ENCODE measurements around the gene MX2.
"Not testable (repeated sequence)": the region's sequence is repeated elsewhere in the genome, so short reads cannot be mapped to it uniquely, and the experiment has no call there.

The MX2 gene

DNA sequence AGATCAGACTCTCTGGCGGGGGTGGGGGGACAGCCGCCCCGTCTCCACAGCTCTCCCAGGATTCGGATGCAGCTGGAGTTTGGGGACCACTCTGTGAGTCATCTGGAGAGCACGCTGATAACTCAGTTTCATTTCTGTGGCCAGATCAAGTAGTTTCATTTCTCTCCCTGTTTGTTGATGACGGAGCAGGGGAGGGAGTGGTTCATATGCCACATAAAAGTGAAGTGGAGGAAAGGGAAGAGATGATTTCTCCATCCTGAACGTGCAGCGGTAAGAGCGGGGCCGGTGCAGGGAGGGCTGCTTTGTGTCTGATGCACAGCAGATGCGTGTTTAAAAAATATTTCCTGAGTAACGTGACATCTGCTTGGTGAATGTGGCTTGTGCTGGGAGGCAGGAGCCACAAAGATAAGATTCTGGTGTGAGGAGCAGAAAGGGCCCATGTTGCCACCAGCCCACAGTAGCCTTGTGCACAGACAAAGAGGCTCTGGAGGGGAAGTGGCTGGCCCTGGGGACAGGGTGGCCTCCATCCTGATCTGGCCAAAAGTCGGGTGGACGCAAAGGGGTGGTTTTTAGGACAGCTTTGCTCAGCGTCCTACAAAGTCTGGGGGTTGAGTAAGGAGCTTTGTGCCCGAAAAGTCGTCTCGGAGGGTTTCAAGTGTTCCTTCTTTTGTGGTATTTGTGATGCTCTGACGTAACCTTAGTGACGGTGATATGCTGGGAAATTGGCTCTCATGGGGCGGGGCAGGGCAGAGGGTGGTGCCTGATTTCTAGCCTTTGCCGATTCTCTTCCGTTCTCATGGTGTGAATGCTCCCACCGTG is at the start of gene MX2:
MX2 (plus strand) TSS at position 242 of the 819 bp plus-strand sequence. CDS start 14,880 bp downstream, outside the sequence.
- Mint-ChIP-seq H3K27me3 (no peaks in the 10 kb centered on the region), H3K27ac (peak within 1 kb of the TSS; percentile 92 to 94), H3K4me1 (peaks cover 53% of the 10 kb centered on the region), H3K4me3 (peak within 1 kb of the TSS; percentile 87 to 96), H3K9me3 (no peaks in the 10 kb centered on the region)
- peak; percentile 63 to 78 for DNase-seq
- ATAC-seq = peak; percentile 88

DNA sequence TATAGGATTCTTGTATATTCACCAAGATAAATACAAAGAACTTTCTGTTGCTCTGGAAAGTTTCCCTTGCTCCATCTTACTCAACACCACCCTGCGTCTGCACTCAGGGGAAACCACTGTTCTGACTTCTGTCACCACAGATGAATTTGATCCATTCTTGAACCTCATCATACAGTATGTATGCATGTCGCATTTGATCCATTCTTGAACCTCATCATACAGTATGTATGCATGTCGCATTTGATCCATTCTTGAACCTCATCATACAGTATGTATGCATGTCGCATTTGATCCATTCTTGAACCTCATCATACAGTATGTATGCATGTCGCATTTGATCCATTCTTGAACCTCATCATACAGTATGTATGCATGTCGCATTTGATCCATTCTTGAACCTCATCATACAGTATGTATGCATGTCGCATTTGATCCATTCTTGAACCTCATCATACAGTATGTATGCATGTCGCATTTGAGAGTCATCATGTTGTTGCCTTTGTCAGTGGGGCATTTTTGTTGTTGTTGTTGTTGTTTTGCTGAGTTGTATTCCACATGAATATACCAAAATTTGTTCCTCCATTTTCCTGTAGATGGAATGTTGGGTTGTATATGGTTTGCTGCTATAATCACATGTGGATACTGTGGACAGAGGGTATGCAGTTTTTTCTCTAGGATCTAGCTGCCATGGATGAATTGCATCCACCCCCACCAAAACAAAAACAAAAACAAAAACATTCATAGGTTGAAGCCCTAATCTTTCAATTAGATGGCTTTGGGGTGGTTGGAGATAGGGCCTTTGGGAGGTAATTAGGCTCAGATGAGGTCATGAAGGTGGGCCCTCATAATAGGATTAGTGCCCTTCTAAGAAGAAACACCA is 48.3 kb upstream of the MX2 start:
- H3K4me1 Mint-ChIP-seq, H3K4me3 Mint-ChIP-seq, ATAC-seq, H3K27ac Mint-ChIP-seq, DNase-seq, H3K9me3 Mint-ChIP-seq: not testable (repeated sequence)
- H3K27me3 Mint-ChIP-seq = peaks cover 50% of the 10 kb centered on the region

GRCh38 chr21:41315726-41316125 is 46.1 kb upstream of the MX2 start:
- DNase-seq = no peak
- no peaks in the 10 kb centered on the region for H3K9me3 Mint-ChIP-seq
- no peak overlapping the region for H3K27ac Mint-ChIP-seq
- ATAC-seq = no peak
- peaks cover 48% of the 10 kb centered on the region for H3K27me3 Mint-ChIP-seq
- H3K4me1 Mint-ChIP-seq = peaks cover 6% of the 10 kb centered on the region
- H3K4me3 Mint-ChIP-seq = peak overlapping the region in 1 of 2 donors; percentile 13

DNA sequence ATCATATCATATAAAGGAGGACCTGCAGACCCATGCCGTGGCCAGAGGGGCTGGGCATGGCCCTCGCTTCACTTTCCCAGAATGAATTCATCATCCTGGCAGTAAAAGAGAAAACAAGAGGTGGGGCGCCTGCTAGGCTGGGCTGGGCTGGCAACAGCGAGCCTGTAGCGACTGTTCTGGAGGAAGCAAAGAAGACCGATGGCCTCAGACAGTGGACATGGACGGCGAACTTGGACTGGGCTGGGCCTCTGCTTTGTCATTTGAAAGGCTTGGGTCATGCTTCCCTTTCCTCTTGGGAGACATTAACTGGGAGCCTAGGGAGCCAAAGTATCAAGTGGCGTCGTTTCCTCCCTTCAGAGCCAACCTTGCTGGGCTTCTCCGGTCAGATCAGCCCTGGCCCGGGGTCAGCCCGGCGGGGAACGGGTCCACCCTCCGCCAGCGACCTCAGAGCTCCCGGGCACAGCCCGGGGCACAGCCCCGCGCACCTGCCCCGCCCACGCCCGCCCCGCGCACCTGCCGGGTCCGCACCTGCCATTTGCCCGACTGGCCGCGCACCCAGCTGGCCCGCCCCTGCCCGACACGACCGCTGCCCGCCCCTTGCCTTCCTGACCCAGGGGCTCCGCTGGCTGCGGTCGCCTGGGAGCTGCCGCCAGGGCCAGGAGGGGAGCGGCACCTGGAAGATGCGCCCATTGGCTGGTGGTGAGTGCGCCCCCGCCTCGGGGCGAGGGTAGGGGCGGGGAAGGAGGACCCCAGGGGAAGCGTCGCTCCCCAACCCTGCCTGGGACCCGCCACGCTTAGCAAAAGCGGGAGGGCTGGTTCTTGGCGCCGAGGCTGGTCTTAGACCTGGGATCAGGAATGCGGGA is 45.4 kb upstream of the MX2 start, which contains the start of gene FAM3B:
FAM3B (plus strand) TSS at position 602 of the 863 bp plus-strand sequence; CDS start at position 681, 79 bp downstream.
- H3K4me1 Mint-ChIP-seq = peaks cover 14% of the 10 kb centered on the region
- H3K4me3 Mint-ChIP-seq = peak within 1 kb of the TSS in 1 of 2 donors; percentile 42
- DNase-seq (no peak), ATAC-seq (peak; percentile 20)
- H3K27ac Mint-ChIP-seq = no peak within 1 kb of the TSS
- peaks cover 48% of the 10 kb centered on the region for H3K27me3 Mint-ChIP-seq
- H3K9me3 Mint-ChIP-seq = no peaks in the 10 kb centered on the region

- Mint-ChIP-seq H3K27me3 (peaks cover 54% of the 10 kb centered on the region), H3K4me1 (peaks cover 19% of the 10 kb centered on the region), H3K4me3 (peak overlapping the region in 1 of 2 donors; percentile 42), H3K27ac (no peak overlapping the region), H3K9me3 (no peaks in the 10 kb centered on the region)
- ATAC-seq (no peak), DNase-seq (no peak)
Observed at GRCh38 chr21:41317063-41317392, 44.8 kb upstream of the MX2 start.

GRCh38 chr21:41317458-41317857 is 44.4 kb upstream of the MX2 start:
- H3K27me3 Mint-ChIP-seq = peaks cover 56% of the 10 kb centered on the region
- ATAC-seq = no peak
- no peaks in the 10 kb centered on the region for H3K9me3 Mint-ChIP-seq
- peak overlapping the region in 1 of 2 donors; percentile 34 for H3K4me3 Mint-ChIP-seq
- peaks cover 20% of the 10 kb centered on the region for H3K4me1 Mint-ChIP-seq
- H3K27ac Mint-ChIP-seq = no peak overlapping the region
- DNase-seq = no peak

DNA sequence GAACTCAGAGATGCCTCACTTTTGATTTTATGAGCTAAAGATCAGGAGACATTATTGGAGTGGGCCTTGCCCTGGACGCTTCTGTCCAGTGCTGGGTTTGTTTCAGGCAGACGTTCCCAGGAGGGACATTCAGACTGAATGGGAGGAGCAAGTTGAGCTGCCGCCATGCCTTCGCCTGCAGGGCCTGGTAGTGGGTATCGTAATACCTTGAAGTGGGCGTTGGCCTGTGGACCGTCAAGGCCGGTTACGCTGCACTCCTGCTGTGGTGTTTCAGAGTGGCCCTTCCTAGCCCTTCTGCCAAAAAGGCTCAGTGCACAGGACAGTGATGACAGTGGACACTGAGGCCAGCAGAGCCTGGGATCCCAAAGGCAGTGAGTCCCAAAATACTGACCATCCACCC is 43.6 kb upstream of the MX2 start:
- Mint-ChIP-seq H3K27me3 (peaks cover 56% of the 10 kb centered on the region), H3K4me3 (no peak overlapping the region)
- no peak for ATAC-seq

DNA sequence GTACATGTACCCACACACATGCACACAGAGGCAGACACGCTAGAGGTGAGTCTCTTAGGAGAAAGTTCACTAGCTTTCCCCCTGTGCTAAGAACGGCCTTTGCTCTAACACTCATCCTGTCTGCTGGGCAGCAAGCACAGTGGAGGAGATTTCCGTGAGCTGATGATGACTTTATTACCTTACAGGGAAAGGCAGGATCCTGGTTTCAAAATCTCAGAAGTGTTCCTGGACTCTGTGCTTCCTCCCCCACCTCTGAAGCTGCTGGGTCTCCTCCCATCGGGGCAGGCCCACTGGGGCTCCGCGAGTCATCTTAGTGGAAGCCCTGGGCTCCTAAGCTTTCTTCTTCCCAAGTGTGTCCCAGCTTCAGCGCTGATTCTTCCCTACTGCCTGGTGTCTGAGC is 42.6 kb upstream of the MX2 start:
- Mint-ChIP-seq H3K9me3 (no peaks in the 10 kb centered on the region), H3K4me1 (peaks cover 20% of the 10 kb centered on the region), H3K27ac (no peak overlapping the region), H3K4me3 (no peak overlapping the region), H3K27me3 (peaks cover 56% of the 10 kb centered on the region)
- no peak for ATAC-seq
- DNase-seq = no peak

More for the DNA sequence above, 43.6 kb upstream of the MX2 start:
- no peak for DNase-seq
- Mint-ChIP-seq H3K4me1 (peaks cover 20% of the 10 kb centered on the region), H3K9me3 (no peaks in the 10 kb centered on the region), H3K27ac (no peak overlapping the region)

DNA sequence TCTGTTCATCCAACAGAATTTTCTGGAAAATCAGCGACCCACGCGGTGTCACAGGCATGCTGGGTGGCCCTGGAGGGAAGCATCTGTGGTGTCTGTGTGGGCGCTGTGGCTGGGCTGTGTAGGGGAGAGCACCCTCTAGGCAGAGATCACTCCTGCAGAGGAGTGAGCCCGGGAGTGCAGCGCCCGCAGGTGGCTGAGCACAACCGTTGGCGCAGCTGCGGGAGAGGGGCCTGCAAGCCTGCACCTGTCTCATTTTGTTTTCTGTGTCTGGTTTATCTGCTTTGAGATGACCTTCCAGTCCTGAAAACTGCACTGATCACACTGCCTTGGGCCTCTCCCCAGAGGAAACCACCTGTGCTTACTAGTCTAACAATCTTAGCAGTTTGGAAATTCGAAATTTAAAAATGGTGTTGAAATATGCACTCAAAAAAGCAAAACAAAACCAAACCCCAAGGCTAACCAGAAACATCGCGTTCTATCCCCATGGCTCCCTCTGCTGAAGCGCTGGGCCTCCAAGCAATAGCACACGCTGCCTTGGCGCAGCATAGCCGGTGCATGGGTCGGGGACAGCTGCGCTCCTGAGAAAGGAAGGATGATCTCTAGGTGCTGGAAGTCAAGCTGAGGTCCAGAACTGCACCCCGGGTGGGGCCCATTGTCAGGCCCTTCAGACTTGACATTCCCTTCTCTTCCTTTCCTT is 40.5 kb upstream of the MX2 start:
- Mint-ChIP-seq H3K9me3 (no peaks in the 10 kb centered on the region), H3K4me1 (peaks cover 20% of the 10 kb centered on the region), H3K27me3 (peaks cover 37% of the 10 kb centered on the region), H3K27ac (peak overlapping the region; percentile 1 to 59), H3K4me3 (no peak overlapping the region)
- peak in 1 of 2 donors; percentile 15 for DNase-seq
- ATAC-seq = peak; percentile 74

- peak overlapping the region in 1 of 2 donors; percentile 1 for H3K27ac Mint-ChIP-seq
- no peak overlapping the region for H3K4me3 Mint-ChIP-seq
- peaks cover 20% of the 10 kb centered on the region for H3K4me1 Mint-ChIP-seq
Observed at GRCh38 chr21:41321908-41322495, 39.8 kb upstream of the MX2 start.

GRCh38 chr21:41322496-41323382 is 39.1 kb upstream of the MX2 start:
- peaks cover 23% of the 10 kb centered on the region for H3K27me3 Mint-ChIP-seq
- ATAC-seq (no peak), DNase-seq (no peak)
- no peak overlapping the region for H3K4me3 Mint-ChIP-seq
- H3K4me1 Mint-ChIP-seq = peaks cover 14% of the 10 kb centered on the region
- H3K9me3 Mint-ChIP-seq = no peaks in the 10 kb centered on the region
- H3K27ac Mint-ChIP-seq = no peak overlapping the region

More at GRCh38 chr21:41321908-41322495, 39.8 kb upstream of the MX2 start:
- no peaks in the 10 kb centered on the region for H3K9me3 Mint-ChIP-seq
- DNase-seq (no peak), ATAC-seq (no peak)
- peaks cover 31% of the 10 kb centered on the region for H3K27me3 Mint-ChIP-seq

- peaks cover 8% of the 10 kb centered on the region for H3K27me3 Mint-ChIP-seq
- H3K27ac Mint-ChIP-seq = peak overlapping the region in 1 of 2 donors; percentile 64
- H3K4me3 Mint-ChIP-seq = no peak overlapping the region
- DNase-seq (no peak), ATAC-seq (no peak)
- peaks cover 14% of the 10 kb centered on the region for H3K4me1 Mint-ChIP-seq
- no peaks in the 10 kb centered on the region for H3K9me3 Mint-ChIP-seq
Observed at GRCh38 chr21:41325138-41325912, 36.5 kb upstream of the MX2 start.
